Thyroid gland (tissue), 4 donors: ENCODE results near the gene RSPH1. TPM values are rescaled to one million over a fixed set of nuclear protein-coding genes. Genes with fewer than 3 reads are reported as not detected.
A peak's percentile ranks its signal among the peaks of the same experiment; 100 is the strongest.

Source experiments
- DNase-seq, 2 donors: peaks; one replicate each; pipeline ENCODE4 v3.0.0-alpha.2; 2019
- H3K27ac ChIP-seq, 3 donors: fragments of 200-600 bp; sonication (generic); 1 replicate in 2 of 3; 2 replicates in 1 of 3; pipeline ENCODE4 v1.5.1; 2016 to 2019; ENCODE audit warnings: mild to moderate bottlenecking in 1 of 3, moderate library complexity in 1 of 3
- H3K27me3 ChIP-seq: fragments of 200-600 bp; sonication (generic); one replicate; pipeline ENCODE4 v1.5.1; 2019
- H3K36me3 ChIP-seq, 2 donors: fragments of 200-600 bp; sonication (generic); one replicate each; pipeline ENCODE4 v1.5.1; 2016 to 2019
- H3K4me1 ChIP-seq, 2 donors: fragments of 200-600 bp; sonication (generic); one replicate each; pipeline ENCODE4 v1.5.1; 2017 to 2019
- H3K4me3 ChIP-seq, 3 donors: fragments of 200-600 bp; sonication (generic); replicated peaks in 1 of 3; 1 replicate in 2 of 3; 2 replicates in 1 of 3; pipeline ENCODE4 v1.5.1; 2016; ENCODE audit warnings: mild to moderate bottlenecking in 1 of 3
- H3K9me3 ChIP-seq: fragments of 200-600 bp; sonication (generic); one replicate; pipeline ENCODE4 v1.5.1; 2017
- POLR2A ChIP-seq, 2 donors: fragments of 450-650 bp; IDR thresholded peaks; one replicate each; pipeline ENCODE4 v1.6.1; 2017; ENCODE audit warnings: antibody characterized with exemption in 2 of 2, mild to moderate bottlenecking in 2 of 2, moderate library complexity in 1 of 2
- WGBS, 2 donors: methylation state at CpG; one replicate each; pipeline ENCODE4 v1.1.5; 2017; 5-methylcytosine and 5-hydroxymethylcytosine counted together
- intact Hi-C: fragments of 100-400 bp; cut with DNase I; formaldehyde crosslinking; loops from one replicate; pipeline ENCODE4 v1.15.1; 2023
- total RNA-seq, 4 donors: library from RNA; depleted of rRNA; stranded (reverse); fragments of >200 nt; gene quantifications; one replicate each; pipeline ENCODE4 v1.2.3, GENCODE V29; 2016
- TF ChIP-seq, protein P1 (sequence below), 6 experiments: fragments of 200-600 bp in 3 of 6; fragments of 450-650 bp in 3 of 6; sonication (generic) in 3 of 6; IDR thresholded peaks; one replicate each; pipeline ENCODE4 v1.5.1; 2016 to 2019; ENCODE audit warnings: antibody characterized with exemption in 6 of 6, mild to moderate bottlenecking in 2 of 6, inconsistent platforms in 1 of 6, moderate library complexity in 1 of 6

Gene RSPH1
- total RNA-seq, 4 donors from 2014 or later = 2.7 to 3.7 (median 3.0) TPM

GRCh38 chr21:42527489-42528158 is 31.6 kb upstream of the RSPH1 start:
- peak overlapping the region in 2 of 3 donors; percentile 87 to 94 for H3K27ac ChIP-seq
- 67 to 86% methylated on average over 8 to 13 of the region's 13 CpGs for WGBS, 2 donors

DNA sequence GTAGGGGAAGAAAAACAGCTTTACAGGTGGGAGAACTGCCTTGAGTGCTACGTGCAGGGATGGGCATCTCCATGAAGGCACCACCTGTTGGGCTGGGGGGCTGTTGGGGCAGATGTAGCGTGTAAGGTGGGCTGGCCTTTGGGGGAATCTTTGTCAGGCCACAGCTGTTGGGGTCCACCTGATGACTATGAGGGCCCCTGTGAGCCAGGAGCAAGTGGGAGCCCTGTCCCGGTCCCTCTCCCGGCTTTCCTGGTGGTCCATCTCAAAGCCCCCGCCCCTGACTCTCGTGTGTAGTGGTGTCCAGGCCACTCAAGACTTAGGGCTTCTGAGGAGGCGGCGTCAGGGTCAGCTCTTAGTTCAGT is 31.1 kb upstream of the RSPH1 start:
- Histone ChIP-seq H3K27me3 (no peaks in the 10 kb centered on the region), H3K36me3 (no peaks in the 10 kb centered on the region), H3K4me1 (peaks cover 57 to 74% of the 10 kb centered on the region in 2 donors), H3K9me3 (no peaks in the 10 kb centered on the region), H3K27ac (peak overlapping the region; percentile 87 to 94 (median 91)), H3K4me3 (no peak overlapping the region)
- intact Hi-C loops = no loop called here
- 94 to 96% methylated on average over 8 of the region's 8 CpGs for WGBS, 2 donors
- TF ChIP-seq POLR2A (IDR thresholded peaks at IDR 0.05) = no peak
- TF ChIP-seq, protein P1, sequence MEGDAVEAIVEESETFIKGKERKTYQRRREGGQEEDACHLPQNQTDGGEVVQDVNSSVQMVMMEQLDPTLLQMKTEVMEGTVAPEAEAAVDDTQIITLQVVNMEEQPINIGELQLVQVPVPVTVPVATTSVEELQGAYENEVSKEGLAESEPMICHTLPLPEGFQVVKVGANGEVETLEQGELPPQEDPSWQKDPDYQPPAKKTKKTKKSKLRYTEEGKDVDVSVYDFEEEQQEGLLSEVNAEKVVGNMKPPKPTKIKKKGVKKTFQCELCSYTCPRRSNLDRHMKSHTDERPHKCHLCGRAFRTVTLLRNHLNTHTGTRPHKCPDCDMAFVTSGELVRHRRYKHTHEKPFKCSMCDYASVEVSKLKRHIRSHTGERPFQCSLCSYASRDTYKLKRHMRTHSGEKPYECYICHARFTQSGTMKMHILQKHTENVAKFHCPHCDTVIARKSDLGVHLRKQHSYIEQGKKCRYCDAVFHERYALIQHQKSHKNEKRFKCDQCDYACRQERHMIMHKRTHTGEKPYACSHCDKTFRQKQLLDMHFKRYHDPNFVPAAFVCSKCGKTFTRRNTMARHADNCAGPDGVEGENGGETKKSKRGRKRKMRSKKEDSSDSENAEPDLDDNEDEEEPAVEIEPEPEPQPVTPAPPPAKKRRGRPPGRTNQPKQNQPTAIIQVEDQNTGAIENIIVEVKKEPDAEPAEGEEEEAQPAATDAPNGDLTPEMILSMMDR (IDR thresholded peaks at IDR 0.05) = no peak
- DNase-seq = no peak

More at GRCh38 chr21:42527489-42528158, 31.6 kb upstream of the RSPH1 start:
- TF ChIP-seq, protein P1 (IDR thresholded peaks at IDR 0.05) = no peak
- no peak for TF ChIP-seq POLR2A (IDR thresholded peaks at IDR 0.05)
- H3K4me1 ChIP-seq = peaks cover 61 to 79% of the 10 kb centered on the region in 2 donors
- DNase-seq = no peak
- no peak overlapping the region for H3K4me3 ChIP-seq
- H3K27me3 ChIP-seq = no peaks in the 10 kb centered on the region
- no peaks in the 10 kb centered on the region for H3K36me3 ChIP-seq
- no peaks in the 10 kb centered on the region for H3K9me3 ChIP-seq
- intact Hi-C loops = no loop called here

- H3K36me3 ChIP-seq = no peaks in the 10 kb centered on the region
- H3K4me1 ChIP-seq = peaks cover 50 to 66% of the 10 kb centered on the region in 2 donors
- H3K27me3 ChIP-seq = no peaks in the 10 kb centered on the region
- DNase-seq = peak; percentile 87 to 89
- no peak for TF ChIP-seq POLR2A (IDR thresholded peaks at IDR 0.05)
- TF ChIP-seq, protein P1 (IDR thresholded peaks at IDR 0.05) = no peak
- intact Hi-C loops = no loop called here
- H3K9me3 ChIP-seq = no peaks in the 10 kb centered on the region
- peak overlapping the region; percentile 87 to 94 (median 91) for H3K27ac ChIP-seq
- H3K4me3 ChIP-seq = no peak overlapping the region
- WGBS, 2 donors = 25 to 30% methylated on average over 9 of the region's 9 CpGs
Measured at GRCh38 chr21:42526379-42526727, 30.3 kb upstream of the RSPH1 start.

DNA sequence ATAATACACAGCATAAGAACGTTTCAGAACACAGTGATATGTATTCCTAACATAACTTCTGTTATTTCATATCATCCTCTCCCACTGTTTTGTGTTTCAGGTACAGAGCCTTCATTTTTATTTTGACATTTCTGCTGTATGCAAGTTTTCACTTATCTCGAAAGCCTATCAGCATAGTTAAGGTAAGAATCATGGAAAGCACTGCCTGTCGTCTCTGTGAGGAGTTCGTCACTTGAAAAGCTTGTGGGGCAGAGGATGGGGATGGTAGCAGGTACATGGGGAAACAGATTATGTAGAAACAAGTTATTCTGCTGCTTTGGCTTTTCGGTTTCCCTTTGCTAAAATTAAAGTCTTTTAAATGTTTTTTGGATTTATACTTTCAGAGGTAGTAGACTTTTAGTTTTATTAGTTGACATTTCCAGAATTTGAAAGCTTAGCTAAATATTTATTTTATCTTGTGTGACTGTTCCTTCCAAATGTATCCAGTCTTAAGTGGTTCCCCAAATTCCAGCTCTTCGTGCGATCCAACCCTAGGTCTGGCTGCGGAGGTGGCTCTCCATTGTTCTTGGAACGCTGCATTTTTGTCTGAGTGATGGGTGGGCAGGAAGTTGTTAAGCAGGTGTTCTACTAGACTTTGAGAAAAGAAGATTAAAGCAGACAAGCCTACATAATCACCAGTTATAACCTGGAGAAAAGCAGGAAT is 29.8 kb upstream of the RSPH1 start:
- Histone ChIP-seq H3K27me3 (no peaks in the 10 kb centered on the region), H3K27ac (peak overlapping the region; percentile 87 to 94 (median 91)), H3K4me3 (no peak overlapping the region), H3K4me1 (peaks cover 46 to 61% of the 10 kb centered on the region in 2 donors), H3K36me3 (no peaks in the 10 kb centered on the region), H3K9me3 (no peaks in the 10 kb centered on the region)
- 60 to 65% methylated on average over 9 of the region's 9 CpGs for WGBS, 2 donors
- no peak for TF ChIP-seq POLR2A (IDR thresholded peaks at IDR 0.05)
- TF ChIP-seq, protein P1 (IDR thresholded peaks at IDR 0.05) = no peak
- no peak for DNase-seq
- intact Hi-C loops = no loop called here

- Histone ChIP-seq H3K4me3 (no peak overlapping the region), H3K9me3 (no peaks in the 10 kb centered on the region), H3K36me3 (no peaks in the 10 kb centered on the region), H3K27ac (peak overlapping the region; percentile 87 to 94 (median 91)), H3K27me3 (no peaks in the 10 kb centered on the region), H3K4me1 (peaks cover 42 to 57% of the 10 kb centered on the region in 2 donors)
- peak in 1 of 2 donors; percentile 20 for TF ChIP-seq POLR2A (IDR thresholded peaks at IDR 0.05)
- TF ChIP-seq, protein P1 (IDR thresholded peaks at IDR 0.05) = no peak
- intact Hi-C loops = no loop called here
- WGBS, 2 donors = 31 to 38% methylated on average over 15 of the region's 15 CpGs
- peak; percentile 43 to 50 for DNase-seq
Measured at GRCh38 chr21:42525029-42525581, 29.1 kb upstream of the RSPH1 start.
